SW480 (cell line): ENCODE data around the gene CCNL1.
"Not testable (repeated sequence)": the region's sequence is repeated elsewhere in the genome, so short reads cannot be mapped to it uniquely, and the experiment has no call there.

Source experiments
- DNase-seq: peaks from one replicate; pipeline ENCODE4 v3.0.0-alpha.2; 2016; ENCODE audit warnings: low spot score

The CCNL1 gene

GRCh38 chr3:157159762-157160657, at the start of gene CCNL1:
Gene CCNL1, minus strand, starts transcription at chr3:157160147. Its CDS starts 53 bp downstream, at chr3:157160094.
- DNase-seq, result peak; percentile 97

- no peak for DNase-seq
Measured at GRCh38 chr3:157204880-157205279, 44.9 kb upstream of the CCNL1 start.

GRCh38 chr3:157204431-157204830, 44.5 kb upstream of the CCNL1 start:
- DNase-seq, result peak; percentile 43

GRCh38 chr3:157201648-157202278, 41.8 kb upstream of the CCNL1 start:
- peak; percentile 68 for DNase-seq

GRCh38 chr3:157199841-157200240, 39.9 kb upstream of the CCNL1 start:
- DNase-seq, result no peak

GRCh38 chr3:157195965-157196364, 36.0 kb upstream of the CCNL1 start:
- DNase-seq, result no peak

GRCh38 chr3:157191149-157191548, 31.2 kb upstream of the CCNL1 start:
- DNase-seq, result not testable (repeated sequence)

- DNase-seq, result no peak
Measured at GRCh38 chr3:157190380-157190872, 30.5 kb upstream of the CCNL1 start.

- no peak for DNase-seq
Measured at GRCh38 chr3:157188391-157188790, 28.4 kb upstream of the CCNL1 start.

- DNase-seq, result no peak
Measured at GRCh38 chr3:157182879-157183278, 22.9 kb upstream of the CCNL1 start.

- DNase-seq, result no peak
Measured at GRCh38 chr3:157180262-157180661, 20.3 kb upstream of the CCNL1 start.

- no peak for DNase-seq
Measured at GRCh38 chr3:157179365-157179803, 19.4 kb upstream of the CCNL1 start.

GRCh38 chr3:157178503-157179364, 18.8 kb upstream of the CCNL1 start:
- DNase-seq, result not testable (repeated sequence)

- DNase-seq, result not testable (repeated sequence)
Measured at GRCh38 chr3:157177801-157178453, 18.0 kb upstream of the CCNL1 start.

- DNase-seq, result no peak
Measured at GRCh38 chr3:157176934-157177333, 17.0 kb upstream of the CCNL1 start.

GRCh38 chr3:157175691-157176507, 16.0 kb upstream of the CCNL1 start:
- peak; percentile 28 for DNase-seq

GRCh38 chr3:157174649-157175498, 14.9 kb upstream of the CCNL1 start:
- peak; percentile 100 for DNase-seq

- peak; percentile 50 for DNase-seq
Measured at GRCh38 chr3:157174290-157174648, 14.3 kb upstream of the CCNL1 start.

- not testable (repeated sequence) for DNase-seq
Measured at GRCh38 chr3:157173343-157173742, 13.4 kb upstream of the CCNL1 start.

GRCh38 chr3:157172746-157173145, 12.8 kb upstream of the CCNL1 start:
- DNase-seq, result no peak
